ENCODE data around the gene TRIM45.

The TRIM45 gene

GRCh38 chr1:117076648-117077047, 44.9 kb downstream of the TRIM45 start:
- H3K27ac ChIP-seq (replicated peaks): no peak overlapping the region
- H3K27me3 ChIP-seq (ENCODE audit: insufficient read depth, poor library complexity, severe bottlenecking): no peaks in the 10 kb centered on the region
- TF ChIP-seq REST (IDR thresholded peaks at IDR 0.05; ENCODE audit: insufficient replicate concordance, low read depth) (no peak), SPI1 (IDR thresholded peaks at IDR 0.05; ENCODE audit: borderline replicate concordance, low read depth) (no peak), GABPA (IDR thresholded peaks at IDR 0.05; ENCODE audit: low read depth) (no peak), POLR2AphosphoS5 (IDR thresholded peaks at IDR 0.05; ENCODE audit: low read depth) (no peak), CTCF (IDR thresholded peaks at IDR 0.05; ENCODE audit: insufficient read depth, low read length) (no peak)
- H3K4me3 ChIP-seq (replicated peaks; ENCODE audit: insufficient read depth, low read length): no peak overlapping the region
- DNase-seq (ENCODE audit: low read depth in 1 of 2, low spot score in 1 of 2): no peak

- Histone ChIP-seq H3K27ac (replicated peaks) (no peak overlapping the region), H3K4me3 (replicated peaks; ENCODE audit: insufficient read depth, low read length) (no peak overlapping the region), H3K27me3 (ENCODE audit: insufficient read depth, poor library complexity, severe bottlenecking) (no peaks in the 10 kb centered on the region)
- TF ChIP-seq SPI1 (IDR thresholded peaks at IDR 0.05; ENCODE audit: borderline replicate concordance, low read depth): no peak
- no peak for TF ChIP-seq POLR2AphosphoS5 (IDR thresholded peaks at IDR 0.05; ENCODE audit: low read depth)
- TF ChIP-seq GABPA (IDR thresholded peaks at IDR 0.05; ENCODE audit: low read depth): no peak
- no peak for TF ChIP-seq REST (IDR thresholded peaks at IDR 0.05; ENCODE audit: insufficient replicate concordance, low read depth)
- no peak for DNase-seq (ENCODE audit: low read depth in 1 of 2, low spot score in 1 of 2)
Observed at GRCh38 chr1:117070124-117070523, 51.4 kb downstream of the TRIM45 start.

GRCh38 chr1:117069220-117069844, 52.2 kb downstream of the TRIM45 start:
- Histone ChIP-seq H3K27me3 (ENCODE audit: insufficient read depth, poor library complexity, severe bottlenecking) (no peaks in the 10 kb centered on the region), H3K4me3 (replicated peaks; ENCODE audit: insufficient read depth, low read length) (no peak overlapping the region), H3K27ac (replicated peaks) (no peak overlapping the region)
- DNase-seq (ENCODE audit: low read depth in 1 of 2, low spot score in 1 of 2): no peak
- TF ChIP-seq REST (IDR thresholded peaks at IDR 0.05; ENCODE audit: insufficient replicate concordance, low read depth): no peak
- TF ChIP-seq POLR2AphosphoS5 (IDR thresholded peaks at IDR 0.05; ENCODE audit: low read depth): no peak
- no peak for TF ChIP-seq GABPA (IDR thresholded peaks at IDR 0.05; ENCODE audit: low read depth)
- TF ChIP-seq CTCF (IDR thresholded peaks at IDR 0.05; ENCODE audit: insufficient read depth, low read length): no peak
- no peak for TF ChIP-seq SPI1 (IDR thresholded peaks at IDR 0.05; ENCODE audit: borderline replicate concordance, low read depth)

Data from HL-60 (cell line).